CD4-positive, alpha-beta T cell treated with Interleukin-21 for 1 hour (primary cell): Measurements from ENCODE around the gene C22orf31.
"Not testable (repeated sequence)": the region's sequence is repeated elsewhere in the genome, so short reads cannot be mapped to it uniquely, and the experiment has no call there.

Experiments used
- DNase-seq: peaks from one replicate; pipeline ENCODE4 v3.0.0-alpha.2; 2020

C22orf31 gene

DNA sequence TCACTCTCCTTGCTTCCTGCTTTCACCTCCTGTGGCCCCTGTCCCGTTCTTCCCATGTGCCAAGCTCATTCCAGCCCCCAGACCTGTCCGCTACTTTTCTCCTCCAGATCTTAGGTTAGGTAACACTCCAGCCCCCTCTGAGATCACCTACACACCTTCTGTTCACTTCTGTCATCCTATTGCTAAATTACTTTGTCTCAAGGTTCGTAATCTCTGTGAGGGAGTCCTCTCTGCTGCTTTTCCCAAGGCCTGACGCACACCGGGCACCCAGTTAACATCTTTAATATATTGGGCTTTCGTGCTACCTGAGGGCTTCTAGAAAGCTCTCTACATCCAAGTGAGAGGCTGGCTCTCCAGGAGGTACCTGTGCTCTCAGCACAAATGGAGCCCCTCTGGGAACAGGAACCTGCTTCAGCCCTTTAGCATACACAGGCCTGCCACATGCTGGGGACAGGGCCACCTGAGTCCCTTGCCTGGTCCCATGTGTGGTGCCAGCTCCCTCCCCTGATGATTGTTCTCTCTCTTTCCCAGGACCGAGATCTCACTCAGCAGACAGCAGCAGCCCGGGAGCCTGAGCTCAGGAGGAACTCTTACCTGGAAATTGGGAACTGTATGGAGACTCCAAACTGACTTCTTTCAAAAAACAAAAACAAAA, 8.5 kb downstream of the C22orf31 start:
- DNase-seq = no peak

DNA sequence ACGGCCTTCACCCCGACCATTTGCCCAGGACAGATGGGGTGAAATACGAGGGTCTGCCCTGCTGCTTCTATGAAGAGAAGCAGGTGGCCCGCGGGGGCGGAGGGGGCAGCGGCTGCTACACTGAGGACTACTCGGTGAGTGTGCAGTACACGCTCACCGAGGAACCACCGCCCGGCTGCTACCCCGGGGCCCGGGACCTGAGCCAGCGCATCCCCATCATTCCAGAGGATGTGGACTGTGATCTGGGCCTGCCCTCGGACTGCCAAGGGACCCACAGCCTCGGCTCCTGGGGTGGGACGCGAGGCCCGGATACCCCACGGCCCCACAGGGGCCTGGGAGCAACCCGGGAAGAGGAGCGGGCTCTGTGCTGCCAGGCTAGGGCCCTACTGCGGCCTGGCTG, 11.2 kb downstream of the C22orf31 start:
- no peak for DNase-seq

DNA sequence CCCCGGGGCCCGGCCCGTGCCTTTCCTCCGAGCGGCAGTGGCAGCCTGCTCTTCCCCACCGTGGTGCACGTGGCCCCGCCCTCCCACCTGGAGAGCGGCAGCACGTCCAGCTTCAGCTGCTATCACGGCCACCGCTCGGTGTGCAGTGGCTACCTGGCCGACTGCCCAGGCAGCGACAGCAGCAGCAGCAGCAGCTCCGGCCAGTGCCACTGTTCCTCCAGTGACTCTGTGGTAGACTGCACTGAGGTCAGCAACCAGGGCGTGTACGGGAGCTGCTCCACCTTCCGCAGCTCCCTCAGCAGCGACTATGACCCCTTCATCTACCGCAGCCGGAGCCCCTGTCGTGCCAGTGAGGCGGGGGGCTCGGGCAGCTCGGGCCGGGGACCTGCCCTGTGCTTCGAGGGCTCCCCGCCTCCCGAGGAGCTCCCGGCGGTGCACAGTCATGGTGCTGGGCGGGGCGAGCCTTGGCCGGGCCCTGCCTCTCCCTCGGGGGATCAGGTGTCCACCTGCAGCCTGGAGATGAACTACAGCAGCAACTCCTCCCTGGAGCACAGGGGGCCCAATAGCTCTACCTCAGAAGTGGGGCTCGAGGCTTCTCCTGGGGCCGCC, 11.9 kb downstream of the C22orf31 start:
- no peak for DNase-seq

GRCh38 chr22:29048822-29049654, 12.6 kb downstream of the C22orf31 start:
- DNase-seq = no peak

DNA sequence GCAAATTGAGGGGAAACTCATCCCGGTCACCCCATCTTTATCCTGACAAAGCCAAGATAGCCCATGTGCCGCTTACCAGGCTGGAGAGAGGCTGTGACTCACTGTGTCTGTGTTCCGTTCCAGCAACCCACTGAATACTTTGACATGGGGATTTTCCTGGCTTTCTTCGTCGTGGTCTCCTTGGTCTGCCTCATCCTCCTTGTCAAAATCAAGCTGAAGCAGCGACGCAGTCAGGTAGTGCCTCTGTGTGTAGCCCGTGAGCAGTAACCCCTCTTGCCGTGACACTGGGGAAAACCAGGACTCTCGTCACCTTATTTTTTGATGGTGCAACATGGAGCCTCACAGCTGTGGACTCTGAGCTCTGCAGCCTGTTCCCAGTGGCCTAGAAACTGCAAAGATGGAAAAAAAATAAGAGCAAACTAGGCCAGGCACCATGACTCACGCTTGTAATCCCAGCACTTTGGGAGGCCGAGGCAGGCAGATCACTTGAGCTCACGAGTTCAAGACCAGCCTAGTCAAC, 16.9 kb downstream of the C22orf31 start:
- no peak for DNase-seq

- DNase-seq = no peak
Observed at GRCh38 chr22:29043906-29044575, 17.6 kb downstream of the C22orf31 start.

- no peak for DNase-seq
Observed at GRCh38 chr22:29041408-29041807, 20.2 kb downstream of the C22orf31 start.

DNA sequence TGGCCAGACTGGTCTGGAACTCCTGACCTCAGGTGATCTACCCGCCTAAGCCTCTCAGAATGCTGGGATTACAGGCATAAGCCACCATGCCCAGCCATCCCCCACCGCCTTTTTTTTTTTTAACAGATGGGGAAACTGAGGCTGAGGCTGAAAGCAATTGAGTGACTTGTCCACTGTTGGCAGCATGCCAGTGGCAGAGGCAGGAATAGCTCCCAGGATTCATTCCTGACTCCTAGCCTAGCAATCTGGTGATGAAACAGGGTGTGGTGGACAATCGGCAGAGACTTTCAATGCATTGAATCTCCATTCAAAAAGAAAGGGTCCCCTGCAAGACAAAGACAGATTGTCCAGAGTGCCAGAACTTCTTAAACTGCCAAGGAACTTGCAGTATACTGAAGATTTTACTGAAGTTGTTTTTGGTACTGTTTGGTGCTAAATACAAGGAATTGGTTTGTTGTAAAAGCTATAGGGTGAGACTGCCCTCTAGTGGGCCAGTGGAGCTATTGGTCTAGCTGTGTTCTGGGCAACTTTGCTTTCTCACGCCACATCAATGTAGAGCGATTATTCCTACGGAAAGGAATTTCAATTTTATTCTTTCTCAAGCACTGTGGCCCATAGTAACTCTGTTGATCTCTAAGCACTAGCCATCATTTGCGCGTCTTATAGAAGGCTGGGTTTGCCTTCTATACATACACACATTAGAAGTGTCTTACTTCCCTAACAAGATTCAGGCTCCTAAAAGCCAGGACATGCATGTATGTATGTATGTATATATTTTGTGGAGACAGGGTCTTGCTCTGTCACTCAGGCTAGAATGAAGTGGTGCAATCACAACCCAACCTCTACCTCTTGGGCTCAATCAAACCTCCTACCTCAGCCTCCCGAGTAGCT, 21.0 kb downstream of the C22orf31 start:
- peak; percentile 73 for DNase-seq

- DNase-seq = not testable (repeated sequence)
Observed at GRCh38 chr22:29039684-29040083, 21.9 kb downstream of the C22orf31 start.

GRCh38 chr22:29039148-29039547, 22.5 kb downstream of the C22orf31 start:
- DNase-seq = no peak

DNA sequence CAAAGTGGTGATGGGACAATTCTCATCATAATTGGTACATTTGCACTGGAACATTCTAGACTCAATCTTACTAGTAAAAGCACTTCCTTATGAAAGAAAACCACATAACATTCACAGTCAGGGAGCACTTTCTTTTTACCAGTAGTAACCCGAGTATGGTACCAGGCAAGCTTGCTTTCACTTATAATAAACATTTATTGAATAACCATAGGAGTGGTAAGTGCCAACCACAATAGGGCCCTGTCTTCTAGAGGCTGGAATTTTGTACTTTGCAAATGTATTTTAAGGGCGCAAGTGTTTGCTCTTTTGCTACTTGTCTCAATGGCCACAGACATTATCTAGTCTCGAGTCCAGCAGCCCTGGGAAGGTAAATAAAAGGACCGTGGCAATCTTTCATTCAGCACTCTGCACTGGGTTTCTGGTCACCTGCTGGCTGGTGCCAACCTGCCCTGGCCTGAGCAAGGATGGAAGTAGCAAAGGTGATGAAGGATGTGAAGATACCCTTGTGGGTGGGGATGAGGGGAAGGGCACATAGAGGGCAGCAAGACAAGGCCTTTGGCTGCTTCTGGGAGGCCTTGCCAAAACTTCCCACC, 24.2 kb downstream of the C22orf31 start:
- DNase-seq = no peak

- DNase-seq = no peak
Observed at GRCh38 chr22:29032584-29032983, 29.0 kb downstream of the C22orf31 start.

- no peak for DNase-seq
Observed at GRCh38 chr22:29032014-29032475, 29.6 kb downstream of the C22orf31 start.

DNA sequence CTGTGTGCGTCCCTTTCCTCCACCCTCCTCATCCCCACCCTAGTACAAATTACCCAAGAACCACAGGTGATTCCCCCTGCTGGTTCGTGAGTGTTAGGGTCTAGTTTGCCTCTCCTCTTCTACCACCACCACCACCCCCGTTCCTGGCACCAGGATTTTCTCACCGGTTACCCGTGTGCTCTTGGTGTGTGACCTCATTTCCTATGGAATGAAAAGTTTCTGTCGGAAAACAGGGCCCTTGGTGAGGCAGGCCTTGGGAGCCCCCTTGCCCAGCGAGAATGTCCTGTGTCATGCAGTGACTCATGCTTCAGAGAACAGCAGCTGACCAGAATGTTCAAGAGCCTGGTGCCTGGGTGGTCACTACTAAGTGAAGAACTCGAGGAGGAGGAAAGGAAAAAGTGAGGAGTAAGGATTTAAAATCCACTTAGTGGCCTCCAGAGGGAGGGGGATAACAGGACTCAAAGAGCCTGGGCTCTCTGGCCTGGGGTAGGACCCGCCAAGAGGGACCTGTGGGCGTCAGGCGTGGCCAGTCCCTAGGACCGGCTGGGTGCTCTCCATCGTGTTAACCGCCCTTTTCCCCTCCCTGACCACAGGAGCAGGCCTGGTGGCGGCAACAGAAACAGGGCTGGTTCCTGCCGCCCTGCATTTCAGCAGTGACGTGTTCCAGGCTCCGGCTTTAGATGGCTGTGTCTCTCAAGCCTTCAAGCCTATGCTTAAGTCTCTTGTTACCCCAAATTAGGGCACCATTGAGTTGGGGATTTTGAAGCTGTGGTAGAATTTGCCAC, 30.2 kb downstream of the C22orf31 start:
- no peak for DNase-seq

- DNase-seq = no peak
Observed at GRCh38 chr22:29030618-29031226, 30.9 kb downstream of the C22orf31 start.

DNA sequence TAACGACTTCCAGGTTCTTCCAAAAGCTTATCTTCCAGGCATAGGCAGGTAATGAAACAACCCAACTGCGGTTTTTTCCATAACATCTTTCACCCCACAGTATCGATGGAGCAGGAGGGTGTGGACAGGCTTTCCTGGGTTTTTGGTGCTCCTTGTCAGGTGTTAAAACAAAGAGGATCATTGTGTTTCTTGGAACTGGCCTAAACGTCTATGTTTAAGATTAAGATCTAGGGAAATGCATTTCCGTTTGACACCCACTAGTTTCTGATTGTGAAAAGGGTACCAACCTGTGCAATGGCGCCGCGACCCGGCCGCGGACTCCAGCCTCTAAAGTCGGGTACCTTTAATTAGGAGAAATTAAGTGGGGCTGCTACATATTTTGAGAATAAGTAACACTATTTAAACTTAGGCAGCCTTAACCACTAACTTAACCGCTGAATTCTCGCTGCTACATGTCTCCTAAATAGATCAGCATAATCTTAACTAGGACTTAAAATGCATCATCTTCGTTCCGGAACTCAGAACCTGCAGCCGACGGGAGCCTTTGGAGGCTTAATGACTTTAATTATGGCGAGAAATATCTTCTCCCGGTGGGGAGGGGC, 31.5 kb downstream of the C22orf31 start:
- DNase-seq = no peak

DNA sequence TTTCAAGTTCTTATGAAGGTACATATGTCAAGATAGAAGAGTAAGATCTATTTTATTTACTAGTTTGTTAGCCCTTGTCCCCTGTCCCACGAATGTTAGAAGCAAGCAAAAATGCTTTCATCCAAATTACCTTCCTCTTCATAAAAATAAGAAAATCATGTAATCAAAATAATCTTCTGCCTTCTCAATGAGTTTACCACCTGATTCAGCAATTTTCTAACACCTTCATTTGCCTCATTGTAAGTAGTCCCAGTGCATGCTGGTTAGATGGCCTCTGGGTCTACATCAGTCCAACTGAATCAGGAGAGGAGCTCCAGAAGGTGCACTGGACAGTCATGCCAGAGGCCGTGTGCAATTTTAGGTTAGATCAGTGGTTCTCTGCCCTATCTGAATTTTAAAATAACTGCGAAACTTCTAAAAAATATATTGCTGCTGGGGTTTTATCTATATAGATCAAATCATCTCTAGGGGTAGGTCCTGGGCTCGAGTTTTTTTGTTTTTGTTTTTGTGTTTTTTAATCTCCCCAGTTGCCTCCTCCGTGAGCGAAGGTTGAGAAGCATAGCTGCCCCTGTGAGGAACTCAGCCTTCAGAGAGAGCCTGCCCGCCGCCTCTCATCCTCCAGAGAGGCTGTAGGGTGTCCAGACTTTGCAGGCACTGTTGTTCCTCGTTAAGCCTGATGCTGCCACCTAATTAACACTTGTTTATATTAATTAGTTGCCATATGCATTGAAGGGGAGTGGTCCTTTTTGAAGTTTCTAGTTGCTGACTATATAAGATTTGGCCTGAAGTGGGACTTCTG, 32.2 kb downstream of the C22orf31 start:
- no peak for DNase-seq

- DNase-seq = no peak
Observed at GRCh38 chr22:29028468-29028867, 33.2 kb downstream of the C22orf31 start.

- no peak for DNase-seq
Observed at GRCh38 chr22:29026579-29026978, 35.1 kb downstream of the C22orf31 start.
